Femur (tissue), 1 donor: ENCODE results near the gene FASTKD1.

Source experiments
- DNase-seq: peaks from one replicate; pipeline ENCODE4 v3.0.0-alpha.2; 2017

Gene FASTKD1

GRCh38 chr2:169495310-169495928 is 78.2 kb downstream of the FASTKD1 start:
- no peak for DNase-seq

GRCh38 chr2:169493360-169493759 is 80.3 kb downstream of the FASTKD1 start:
- DNase-seq, result no peak

DNA sequence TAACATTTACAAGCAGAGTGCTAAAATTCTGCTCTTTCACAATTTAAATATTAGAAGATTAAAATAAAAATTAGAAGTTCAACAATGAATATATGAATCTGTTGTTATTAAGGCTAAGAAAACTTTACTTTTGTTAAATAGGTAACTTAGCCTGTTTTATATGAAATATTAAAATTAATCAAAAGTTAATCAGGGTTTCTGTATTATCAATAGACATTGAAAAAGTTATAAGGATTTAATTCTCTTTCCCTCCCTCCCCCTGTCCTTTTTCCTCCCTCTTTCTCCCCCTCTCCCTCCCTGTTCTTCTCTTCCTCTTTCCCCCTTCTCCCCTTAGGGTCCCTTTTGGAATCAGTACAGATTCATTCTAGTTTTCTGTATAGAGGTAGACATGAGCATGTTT is 82.3 kb downstream of the FASTKD1 start:
- no peak for DNase-seq

GRCh38 chr2:169490834-169491233 is 82.8 kb downstream of the FASTKD1 start:
- no peak for DNase-seq

GRCh38 chr2:169486487-169486886 is 87.2 kb downstream of the FASTKD1 start:
- DNase-seq, result no peak

- DNase-seq, result no peak
Measured at GRCh38 chr2:169485650-169486138, 88.0 kb downstream of the FASTKD1 start.

DNA sequence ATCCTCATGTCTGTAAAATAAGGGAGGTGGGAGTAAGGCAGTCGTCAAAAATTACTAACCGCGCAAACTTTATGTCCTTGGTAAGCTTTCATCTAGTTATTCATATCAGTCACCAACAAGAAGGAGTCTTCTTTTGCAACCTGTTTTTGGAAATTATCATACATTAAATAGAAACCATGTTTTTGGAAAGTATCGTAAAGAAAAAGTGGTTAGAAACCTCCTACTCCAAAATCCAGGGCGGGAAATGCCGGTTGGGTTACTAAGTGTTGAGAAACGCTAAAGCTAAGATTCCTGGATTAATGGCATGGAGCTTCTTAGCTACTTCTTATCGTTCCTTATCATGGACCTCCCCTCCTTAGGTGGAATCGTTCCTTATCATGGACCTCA is 93.6 kb downstream of the FASTKD1 start:
- no peak for DNase-seq
